K562 (cell line): Measurements from ENCODE around the gene ZSWIM8. TPM values are rescaled to one million over a fixed set of nuclear protein-coding genes. Genes with fewer than 3 reads are reported as not detected.
A peak's percentile ranks its signal among the peaks of the same experiment; 100 is the strongest.

Experiments used
- BRD9 ChIP-seq: fragments of 450-650 bp; IDR thresholded peaks from 2 replicates; pipeline ENCODE4 v1.6.1; 2018; ENCODE audit warnings: low read depth; ENCODE audit not compliant: partially characterized antibody
- ERF ChIP-seq: fragments of 450-650 bp; formaldehyde crosslinking; IDR thresholded peaks from 2 replicates; pipeline ENCODE4 v1.4.0; 2020; ENCODE audit warnings: mild to moderate bottlenecking, mixed read lengths
- FOXM1 ChIP-seq, 2 experiments: fragments of 450-650 bp in 1 of 2; sonication (generic) in 1 of 2; formaldehyde crosslinking in 1 of 2; IDR thresholded peaks; 2 replicates each; pipeline versions ENCODE4 v1.6.1 to v1.9.0; 2017 to 2022; ENCODE audit warnings: low read depth in 2 of 2, mild to moderate bottlenecking in 2 of 2, missing genetic modification reagents in 1 of 2, moderate library complexity in 1 of 2
- LCOR ChIP-seq: sonication (generic); formaldehyde crosslinking; IDR thresholded peaks from 2 replicates; pipeline ENCODE4 v1.8.0; 2022; ENCODE audit warnings: mild to moderate bottlenecking, missing genetic modification reagents
- LEF1 ChIP-seq: fragments of 450-650 bp; IDR thresholded peaks from 2 replicates; pipeline ENCODE4 v1.6.1; 2016; ENCODE audit warnings: mild to moderate bottlenecking
- MED1 ChIP-seq: sonication (generic); formaldehyde crosslinking; IDR thresholded peaks from 2 replicates; pipeline ENCODE4 v1.8.1; 2023; ENCODE audit warnings: missing genetic modification reagents, borderline replicate concordance
- NBN ChIP-seq: fragments of 450-650 bp; IDR thresholded peaks from 2 replicates; pipeline ENCODE4 v1.6.1; 2016; ENCODE audit warnings: low read depth, mild to moderate bottlenecking
- RFX7 ChIP-seq: fragments of 250-450 bp; sonication (Bioruptor Pico); IDR thresholded peaks from 2 replicates; pipeline ENCODE4 v1.5.1; 2021; ENCODE audit warnings: mild to moderate bottlenecking
- STAG1 ChIP-seq: sonication (generic); formaldehyde crosslinking; IDR thresholded peaks from 2 replicates; pipeline ENCODE4 v1.5.0; 2020; ENCODE audit warnings: missing genetic modification reagents, borderline replicate concordance
- TBL1XR1 ChIP-seq, 2 experiments: IDR thresholded peaks; 2 replicates each; pipeline ENCODE4 v1.6.1; 2012; ENCODE audit warnings: improper control_type of control experiment in 2 of 2, low read length in 2 of 2, mild to moderate bottlenecking in 1 of 2
- TOE1 ChIP-seq, 2 experiments: fragments of 450-650 bp in 1 of 2; sonication (generic) in 1 of 2; formaldehyde crosslinking in 1 of 2; IDR thresholded peaks; 2 replicates each; pipeline versions ENCODE4 v1.7.1 to v1.8.0; 2016 to 2022; ENCODE audit warnings: borderline replicate concordance in 2 of 2, mild to moderate bottlenecking in 2 of 2, antibody characterized with exemption in 1 of 2, inconsistent platforms in 1 of 2, low read depth in 1 of 2, missing genetic modification reagents in 1 of 2, moderate library complexity in 1 of 2
- ZNF408 ChIP-seq: fragments of 250-450 bp; sonication (Bioruptor Pico); IDR thresholded peaks from 2 replicates; pipeline ENCODE4 v1.4.0; 2020; ENCODE audit warnings: low read depth, mild to moderate bottlenecking, moderate library complexity
- ZNF764 ChIP-seq: fragments of 250-450 bp; sonication (Bioruptor Pico); IDR thresholded peaks from 2 replicates; pipeline ENCODE4 v1.4.0; 2020; ENCODE audit warnings: low read depth, mild to moderate bottlenecking, moderate library complexity
- ZNF79 ChIP-seq: fragments of 250-450 bp; sonication (Bioruptor Pico); IDR thresholded peaks from 2 replicates; pipeline ENCODE4 v1.4.0; 2020; ENCODE audit warnings: low read depth, mild to moderate bottlenecking, moderate library complexity
- polyA plus RNA-seq, 8 experiments: library from polyadenylated mRNA; depleted of rRNA in 4 of 8; stranded (reverse) in 5 of 8; unstranded in 3 of 8; fragments of >200 nt; fragmentation: Nextera tagmentation in 2 of 8; fragmentation: Illumina TruSeq in 1 of 8; extraction: Ambion mirVana in 2 of 8; extraction: Trizol in 1 of 8; gene quantifications; 2 replicates each; pipeline versions ENCODE4 v1.2.1 to v1.2.3, GENCODE V29; 2011 to 2014; ENCODE audit warnings: inconsistent platforms in 1 of 8, missing spikeins in 1 of 8
- total RNA-seq, 7 experiments: library from RNA; depleted of rRNA in 6 of 7; stranded (reverse); fragments of >200 nt in 6 of 7; fragmentation: Illumina TruSeq in 2 of 7; extraction: Trizol in 2 of 7; gene quantifications; 2 replicates each; pipeline versions ENCODE4 v1.2.1 to v1.2.3, GENCODE V29; 2011 to 2021; ENCODE audit warnings: low replicate concordance in 1 of 7
- TF ChIP-seq, protein P1 (sequence below): fragments of 450-650 bp; IDR thresholded peaks from 2 replicates; pipeline ENCODE4 v1.6.1; 2017; ENCODE audit warnings: antibody characterized with exemption, mild to moderate bottlenecking
- TF ChIP-seq, protein P2 (sequence below): sonication (generic); formaldehyde crosslinking; IDR thresholded peaks from 2 replicates; pipeline ENCODE4 v1.9.0; 2022; ENCODE audit warnings: mild to moderate bottlenecking, missing genetic modification reagents
- TF ChIP-seq, protein P3 (sequence below): fragments of 150-350 bp; IDR thresholded peaks from 2 replicates; pipeline ENCODE4 v1.6.1; 2014; ENCODE audit warnings: low read depth, mild to moderate bottlenecking, low read length, borderline replicate concordance
- TF ChIP-seq, protein P4 (sequence below): fragments of 450-650 bp; formaldehyde crosslinking; conservative IDR thresholded peaks from 2 replicates; pipeline ENCODE4 v1.4.0; 2022; ENCODE audit warnings: mild to moderate bottlenecking, missing genetic modification characterization

ZSWIM8 gene
- total and polyA plus RNA-seq, 9 of the 15 experiments (the other 6 are each of a cell fraction or from before 2014, with no cell fraction given) = 5.6 to 47.8 (median 26.7) TPM

- TF ChIP-seq TBL1XR1 (IDR thresholded peaks at IDR 0.05; ENCODE audit: low read length in 2 of 2) = peak in 1 of 2 experiments; percentile 46; a peak in 1 of 4 replicates
- TF ChIP-seq, protein P1, sequence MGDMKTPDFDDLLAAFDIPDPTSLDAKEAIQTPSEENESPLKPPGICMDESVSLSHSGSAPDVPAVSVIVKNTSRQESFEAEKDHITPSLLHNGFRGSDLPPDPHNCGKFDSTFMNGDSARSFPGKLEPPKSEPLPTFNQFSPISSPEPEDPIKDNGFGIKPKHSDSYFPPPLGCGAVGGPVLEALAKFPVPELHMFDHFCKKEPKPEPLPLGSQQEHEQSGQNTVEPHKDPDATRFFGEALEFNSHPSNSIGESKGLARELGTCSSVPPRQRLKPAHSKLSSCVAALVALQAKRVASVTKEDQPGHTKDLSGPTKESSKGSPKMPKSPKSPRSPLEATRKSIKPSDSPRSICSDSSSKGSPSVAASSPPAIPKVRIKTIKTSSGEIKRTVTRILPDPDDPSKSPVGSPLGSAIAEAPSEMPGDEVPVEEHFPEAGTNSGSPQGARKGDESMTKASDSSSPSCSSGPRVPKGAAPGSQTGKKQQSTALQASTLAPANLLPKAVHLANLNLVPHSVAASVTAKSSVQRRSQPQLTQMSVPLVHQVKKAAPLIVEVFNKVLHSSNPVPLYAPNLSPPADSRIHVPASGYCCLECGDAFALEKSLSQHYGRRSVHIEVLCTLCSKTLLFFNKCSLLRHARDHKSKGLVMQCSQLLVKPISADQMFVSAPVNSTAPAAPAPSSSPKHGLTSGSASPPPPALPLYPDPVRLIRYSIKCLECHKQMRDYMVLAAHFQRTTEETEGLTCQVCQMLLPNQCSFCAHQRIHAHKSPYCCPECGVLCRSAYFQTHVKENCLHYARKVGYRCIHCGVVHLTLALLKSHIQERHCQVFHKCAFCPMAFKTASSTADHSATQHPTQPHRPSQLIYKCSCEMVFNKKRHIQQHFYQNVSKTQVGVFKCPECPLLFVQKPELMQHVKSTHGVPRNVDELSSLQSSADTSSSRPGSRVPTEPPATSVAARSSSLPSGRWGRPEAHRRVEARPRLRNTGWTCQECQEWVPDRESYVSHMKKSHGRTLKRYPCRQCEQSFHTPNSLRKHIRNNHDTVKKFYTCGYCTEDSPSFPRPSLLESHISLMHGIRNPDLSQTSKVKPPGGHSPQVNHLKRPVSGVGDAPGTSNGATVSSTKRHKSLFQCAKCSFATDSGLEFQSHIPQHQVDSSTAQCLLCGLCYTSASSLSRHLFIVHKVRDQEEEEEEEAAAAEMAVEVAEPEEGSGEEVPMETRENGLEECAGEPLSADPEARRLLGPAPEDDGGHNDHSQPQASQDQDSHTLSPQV = peak; percentile 36
- TF ChIP-seq MED1 (CRISPR knock-in tag) = no peak
- no peak for TF ChIP-seq ERF (CRISPR knock-in tag)
- no peak for TF ChIP-seq FOXM1 (IDR thresholded peaks at IDR 0.05; ENCODE audit: low read depth)
- TF ChIP-seq FOXM1 (CRISPR knock-in tag; IDR thresholded peaks at IDR 0.05; ENCODE audit: low read depth) = no peak
- TF ChIP-seq ZNF408 = no peak
- TF ChIP-seq, protein P2, sequence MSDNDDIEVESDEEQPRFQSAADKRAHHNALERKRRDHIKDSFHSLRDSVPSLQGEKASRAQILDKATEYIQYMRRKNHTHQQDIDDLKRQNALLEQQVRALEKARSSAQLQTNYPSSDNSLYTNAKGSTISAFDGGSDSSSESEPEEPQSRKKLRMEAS (CRISPR knock-in tag) = no peak
- no peak for TF ChIP-seq STAG1 (CRISPR knock-in tag)
- 0 out of 2 replicates have a peak, but pooled peaks have one; percentile 35 for TF ChIP-seq RFX7 (CRISPR knock-in tag)
- TF ChIP-seq LEF1 = no peak
- no peak for TF ChIP-seq BRD9
- 0 out of 2 replicates have a peak, but pooled peaks have one; percentile 15 for TF ChIP-seq TOE1 (IDR thresholded peaks at IDR 0.05; ENCODE audit: borderline replicate concordance)
- TF ChIP-seq TOE1 (CRISPR knock-in tag; IDR thresholded peaks at IDR 0.05; ENCODE audit: borderline replicate concordance, low read depth) = no peak
- TF ChIP-seq ZNF79 (CRISPR knock-in tag) = no peak
- TF ChIP-seq, protein P3, sequence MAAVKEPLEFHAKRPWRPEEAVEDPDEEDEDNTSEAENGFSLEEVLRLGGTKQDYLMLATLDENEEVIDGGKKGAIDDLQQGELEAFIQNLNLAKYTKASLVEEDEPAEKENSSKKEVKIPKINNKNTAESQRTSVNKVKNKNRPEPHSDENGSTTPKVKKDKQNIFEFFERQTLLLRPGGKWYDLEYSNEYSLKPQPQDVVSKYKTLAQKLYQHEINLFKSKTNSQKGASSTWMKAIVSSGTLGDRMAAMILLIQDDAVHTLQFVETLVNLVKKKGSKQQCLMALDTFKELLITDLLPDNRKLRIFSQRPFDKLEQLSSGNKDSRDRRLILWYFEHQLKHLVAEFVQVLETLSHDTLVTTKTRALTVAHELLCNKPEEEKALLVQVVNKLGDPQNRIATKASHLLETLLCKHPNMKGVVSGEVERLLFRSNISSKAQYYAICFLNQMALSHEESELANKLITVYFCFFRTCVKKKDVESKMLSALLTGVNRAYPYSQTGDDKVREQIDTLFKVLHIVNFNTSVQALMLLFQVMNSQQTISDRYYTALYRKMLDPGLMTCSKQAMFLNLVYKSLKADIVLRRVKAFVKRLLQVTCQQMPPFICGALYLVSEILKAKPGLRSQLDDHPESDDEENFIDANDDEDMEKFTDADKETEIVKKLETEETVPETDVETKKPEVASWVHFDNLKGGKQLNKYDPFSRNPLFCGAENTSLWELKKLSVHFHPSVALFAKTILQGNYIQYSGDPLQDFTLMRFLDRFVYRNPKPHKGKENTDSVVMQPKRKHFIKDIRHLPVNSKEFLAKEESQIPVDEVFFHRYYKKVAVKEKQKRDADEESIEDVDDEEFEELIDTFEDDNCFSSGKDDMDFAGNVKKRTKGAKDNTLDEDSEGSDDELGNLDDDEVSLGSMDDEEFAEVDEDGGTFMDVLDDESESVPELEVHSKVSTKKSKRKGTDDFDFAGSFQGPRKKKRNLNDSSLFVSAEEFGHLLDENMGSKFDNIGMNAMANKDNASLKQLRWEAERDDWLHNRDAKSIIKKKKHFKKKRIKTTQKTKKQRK = no peak
- peak; percentile 94; the same call in 1 of the 2 replicates for TF ChIP-seq LCOR (CRISPR knock-in tag)
- no peak for TF ChIP-seq ZNF764 (CRISPR knock-in tag)
- TF ChIP-seq, protein P4, sequence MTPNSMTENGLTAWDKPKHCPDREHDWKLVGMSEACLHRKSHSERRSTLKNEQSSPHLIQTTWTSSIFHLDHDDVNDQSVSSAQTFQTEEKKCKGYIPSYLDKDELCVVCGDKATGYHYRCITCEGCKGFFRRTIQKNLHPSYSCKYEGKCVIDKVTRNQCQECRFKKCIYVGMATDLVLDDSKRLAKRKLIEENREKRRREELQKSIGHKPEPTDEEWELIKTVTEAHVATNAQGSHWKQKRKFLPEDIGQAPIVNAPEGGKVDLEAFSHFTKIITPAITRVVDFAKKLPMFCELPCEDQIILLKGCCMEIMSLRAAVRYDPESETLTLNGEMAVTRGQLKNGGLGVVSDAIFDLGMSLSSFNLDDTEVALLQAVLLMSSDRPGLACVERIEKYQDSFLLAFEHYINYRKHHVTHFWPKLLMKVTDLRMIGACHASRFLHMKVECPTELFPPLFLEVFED (CRISPR knock-in tag) = no peak; the same call in 1 of the 2 replicates
- TF ChIP-seq NBN = no peak
Measured at GRCh38 chr10:73771722-73772280, 13.6 kb upstream of the ZSWIM8 start (continued).
